Esophagus squamous epithelium (tissue), 4 donors: ENCODE data around the gene SMAD5.

Source experiments
- CTCF ChIP-seq, 6 experiments: fragments of 450-650 bp in 4 of 6; fragments of 200-600 bp in 2 of 6; sonication (generic) in 2 of 6; IDR thresholded peaks; one replicate each; pipeline ENCODE4 v1.5.1; 2016 to 2019; ENCODE audit warnings: antibody characterized with exemption in 6 of 6, mild to moderate bottlenecking in 4 of 6, moderate library complexity in 4 of 6
- POLR2A ChIP-seq, 4 donors: fragments of 450-650 bp; IDR thresholded peaks; one replicate each; pipeline ENCODE4 v1.6.1; 2017; ENCODE audit warnings: antibody characterized with exemption in 4 of 4, mild to moderate bottlenecking in 4 of 4, moderate library complexity in 3 of 4

GRCh38 chr5:136226401-136226800 is 93.8 kb downstream of the SMAD5 start:
- TF ChIP-seq CTCF (IDR thresholded peaks at IDR 0.05) (no peak), POLR2A (IDR thresholded peaks at IDR 0.05) (no peak)
